ENCODE results near the gene CFAP20.
"Not testable (repeated sequence)": the region's sequence is repeated elsewhere in the genome, so short reads cannot be mapped to it uniquely, and the experiment has no call there.

Gene CFAP20

DNA sequence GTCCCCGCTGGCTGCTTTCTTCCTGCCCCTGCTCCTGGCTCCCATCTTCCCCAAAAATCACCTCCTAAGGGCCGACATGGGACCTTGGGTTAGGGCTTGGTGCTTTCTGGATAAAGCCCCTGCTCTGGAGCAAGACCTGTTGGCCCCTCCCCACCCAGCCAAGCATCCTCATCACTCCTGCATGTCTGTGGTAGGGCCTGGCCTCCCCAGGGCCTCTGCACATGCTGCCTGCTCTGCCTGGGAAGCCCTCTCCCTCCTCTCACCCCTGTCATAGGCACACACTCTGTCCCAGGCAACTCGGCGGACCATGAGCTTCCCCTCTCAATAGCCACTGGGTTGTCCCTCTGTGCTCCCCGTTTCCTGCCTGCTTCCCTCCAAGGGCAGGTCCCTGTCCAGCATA is 35.2 kb downstream of the CFAP20 start:
- FAIRE-seq (no peak), DNase-seq (ENCODE audit: insufficient read length) (no peak)
- no peak for TF ChIP-seq POLR2AphosphoS5 (IDR thresholded peaks at IDR 0.05; ENCODE audit: low read depth, low read length)
- TF ChIP-seq POLR2A (IDR thresholded peaks at IDR 0.05; ENCODE audit: low read depth, low read length), result no peak
- TF ChIP-seq TAF1 (IDR thresholded peaks at IDR 0.05; ENCODE audit: borderline replicate concordance, low read depth, low read length), result no peak

DNA sequence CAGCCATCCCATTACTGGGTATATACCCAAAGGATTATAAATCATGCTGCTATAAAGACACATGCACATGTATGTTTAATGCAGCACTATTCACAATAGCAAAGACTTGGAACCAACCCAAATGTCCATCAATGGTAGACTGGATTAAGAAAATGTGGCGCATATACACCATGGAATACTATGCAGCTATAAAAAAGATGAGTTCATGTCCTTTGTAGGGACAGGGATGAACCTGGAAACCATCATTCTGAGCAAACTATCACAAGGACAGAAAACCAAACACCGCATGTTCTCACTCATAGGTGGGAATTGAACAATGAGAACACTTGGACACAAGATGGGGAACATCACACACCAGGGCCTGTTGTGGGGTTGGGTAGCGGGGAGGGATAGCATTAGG is 38.8 kb downstream of the CFAP20 start:
- not testable (repeated sequence) for FAIRE-seq; DNase-seq (ENCODE audit: insufficient read length)

DNA sequence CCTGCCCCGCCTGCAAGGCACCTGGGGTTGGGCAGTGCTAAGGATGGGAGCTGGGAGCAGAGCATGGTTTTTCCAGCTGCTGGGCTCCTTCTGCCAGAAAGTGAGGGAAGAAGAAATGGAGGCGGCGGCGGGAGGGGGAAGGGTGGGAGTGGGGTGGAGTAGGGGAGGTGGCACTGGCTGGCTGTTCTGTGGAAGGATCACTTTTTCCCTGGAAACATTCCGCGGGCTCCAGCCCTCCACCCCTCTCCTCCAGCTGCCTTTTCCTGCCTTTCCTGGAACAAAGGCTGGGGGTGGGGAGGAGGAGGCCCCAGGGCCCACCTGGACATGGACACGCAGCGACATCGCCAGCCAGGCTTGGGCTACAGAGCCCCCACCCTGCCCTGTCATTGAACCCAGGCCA is 41.1 kb downstream of the CFAP20 start:
- FAIRE-seq, result no peak
- DNase-seq (ENCODE audit: insufficient read length), result no peak
- TF ChIP-seq TAF1 (IDR thresholded peaks at IDR 0.05; ENCODE audit: borderline replicate concordance, low read depth, low read length), result no peak
- TF ChIP-seq POLR2AphosphoS5 (IDR thresholded peaks at IDR 0.05; ENCODE audit: low read depth, low read length), result no peak

DNA sequence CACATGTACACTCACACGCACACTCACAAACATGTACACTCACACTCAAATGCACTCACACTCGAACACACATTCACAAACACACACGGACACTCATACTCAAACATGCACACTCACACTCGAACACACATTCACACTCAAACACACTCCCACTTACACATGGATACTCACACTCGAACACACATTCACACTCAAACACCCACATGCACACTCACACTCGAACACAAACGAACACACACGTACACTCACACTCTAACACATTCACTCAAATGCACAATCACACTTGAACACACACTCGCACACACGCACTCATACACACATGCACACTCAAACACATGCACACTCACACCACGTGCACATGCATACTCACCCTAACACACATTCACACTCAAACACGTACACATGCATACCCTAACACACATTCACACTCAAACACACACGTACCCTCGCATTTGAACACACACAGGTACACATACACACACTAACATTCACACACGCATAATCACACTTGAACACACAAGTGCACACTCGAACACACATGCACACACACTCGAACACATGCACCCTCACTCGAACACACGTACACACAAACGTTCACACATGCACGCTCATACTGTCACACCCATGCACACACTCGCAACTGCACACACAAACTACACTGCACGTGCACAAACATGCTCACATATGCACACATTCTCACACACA is 41.8 kb downstream of the CFAP20 start:
- DNase-seq (ENCODE audit: insufficient read length), result no peak
- no peak for FAIRE-seq

DNA sequence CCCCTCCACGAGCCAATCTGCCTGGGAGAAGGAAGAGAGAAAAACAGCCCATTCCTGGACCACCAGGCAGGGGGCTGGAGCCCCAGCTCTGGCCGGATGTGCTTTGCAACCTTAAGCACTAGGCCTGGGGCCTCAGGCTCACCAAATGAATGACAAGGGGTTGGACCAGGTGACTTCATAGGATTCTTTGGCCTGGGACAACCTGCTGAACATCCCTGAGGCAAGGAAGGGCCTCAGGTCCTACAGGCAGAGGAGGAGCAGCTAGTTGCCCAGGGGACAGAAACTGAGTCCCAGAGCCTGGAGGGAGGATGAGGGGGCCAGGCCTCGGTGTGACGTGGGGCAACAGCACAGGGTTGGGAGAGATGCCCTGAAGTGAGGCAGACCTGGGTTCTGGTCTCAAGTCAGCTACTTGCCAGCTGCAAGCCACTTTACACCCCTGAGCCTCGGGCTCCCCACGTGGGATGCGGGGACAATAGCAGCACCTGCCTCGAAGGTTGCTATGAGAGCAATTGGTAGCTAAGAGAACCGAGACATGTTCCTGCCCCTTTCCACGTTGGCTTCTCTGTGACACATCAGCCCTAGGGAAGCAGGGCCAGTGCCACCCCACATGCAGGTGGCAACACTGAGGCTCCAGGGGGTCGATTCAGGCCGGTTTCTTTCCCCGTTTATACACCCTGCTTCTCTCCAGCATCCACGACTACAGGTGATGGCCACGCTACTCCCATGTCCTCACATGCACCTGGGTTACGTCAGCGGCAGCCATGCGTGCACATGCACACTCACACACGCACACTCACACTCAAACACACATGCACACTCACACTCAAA is 42.6 kb downstream of the CFAP20 start:
- DNase-seq (ENCODE audit: insufficient read length) (no peak), FAIRE-seq (no peak)
- TF ChIP-seq POLR2A (IDR thresholded peaks at IDR 0.05; ENCODE audit: low read depth, low read length), result no peak
- no peak for TF ChIP-seq TAF1 (IDR thresholded peaks at IDR 0.05; ENCODE audit: borderline replicate concordance, low read depth, low read length)
- TF ChIP-seq POLR2AphosphoS5 (IDR thresholded peaks at IDR 0.05; ENCODE audit: low read depth, low read length), result no peak

More for the DNA sequence above, 41.8 kb downstream of the CFAP20 start:
- no peak for TF ChIP-seq POLR2A (IDR thresholded peaks at IDR 0.05; ENCODE audit: low read depth, low read length)
- no peak for TF ChIP-seq POLR2AphosphoS5 (IDR thresholded peaks at IDR 0.05; ENCODE audit: low read depth, low read length)
- TF ChIP-seq TAF1 (IDR thresholded peaks at IDR 0.05; ENCODE audit: borderline replicate concordance, low read depth, low read length), result no peak

DNA sequence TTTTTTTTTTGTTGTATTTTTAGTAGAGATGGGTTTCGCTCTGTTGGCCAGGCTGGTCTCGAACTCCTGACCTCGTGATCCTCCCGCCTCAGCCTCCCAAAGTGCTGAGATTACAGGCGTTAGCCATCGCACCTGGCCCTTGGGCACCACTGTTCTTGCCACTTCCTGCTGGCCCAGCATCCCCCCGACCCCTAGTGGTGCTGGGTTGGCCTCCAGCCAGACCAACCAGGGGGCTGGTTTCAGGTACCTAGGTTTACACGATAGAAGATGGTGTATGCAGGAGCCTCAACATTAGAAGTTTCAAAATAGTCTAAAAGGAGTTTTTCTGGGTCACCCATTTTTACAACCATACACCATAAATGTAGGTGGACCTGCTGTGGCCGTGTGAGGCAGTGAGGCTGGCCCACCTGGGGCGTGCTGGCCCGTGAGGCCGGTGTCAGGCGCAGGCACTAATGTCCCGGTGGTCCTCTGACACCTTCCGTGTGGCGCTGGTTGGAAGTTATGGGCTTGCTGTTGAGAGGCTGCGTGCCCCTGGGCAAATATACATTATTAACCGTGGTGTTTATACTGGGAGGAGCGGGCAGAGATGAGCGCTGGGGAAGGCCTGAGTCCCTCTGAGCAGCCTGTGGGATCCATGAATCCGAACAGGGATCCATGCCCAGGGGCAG is 43.5 kb downstream of the CFAP20 start:
- no peak for FAIRE-seq
- DNase-seq (ENCODE audit: insufficient read length), result no peak
- no peak for TF ChIP-seq TAF1 (IDR thresholded peaks at IDR 0.05; ENCODE audit: borderline replicate concordance, low read depth, low read length)
- TF ChIP-seq POLR2AphosphoS5 (IDR thresholded peaks at IDR 0.05; ENCODE audit: low read depth, low read length), result no peak
- no peak for TF ChIP-seq POLR2A (IDR thresholded peaks at IDR 0.05; ENCODE audit: low read depth, low read length)

DNA sequence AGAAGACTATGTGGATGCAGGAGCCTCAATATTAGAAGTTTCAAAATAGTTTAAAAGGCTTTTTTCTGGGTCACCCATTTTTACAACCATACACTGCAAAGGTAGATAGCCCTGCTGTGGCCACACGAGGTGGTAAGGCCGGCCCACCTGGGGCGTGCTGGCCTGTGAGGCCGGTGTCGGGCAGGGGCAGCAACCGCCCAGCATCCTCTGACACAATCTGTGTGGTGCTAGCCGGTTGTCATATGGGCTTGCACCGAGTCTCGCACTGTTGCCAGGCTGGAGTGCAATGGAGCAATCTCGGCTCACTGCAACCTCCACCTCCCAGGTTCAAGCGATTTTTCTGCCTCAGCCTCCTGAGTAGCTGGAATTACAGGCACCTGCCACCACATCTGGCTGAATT is 44.0 kb downstream of the CFAP20 start:
- DNase-seq (ENCODE audit: insufficient read length), result no peak
- FAIRE-seq, result no peak
- TF ChIP-seq POLR2A (IDR thresholded peaks at IDR 0.05; ENCODE audit: low read depth, low read length) (no peak), TAF1 (IDR thresholded peaks at IDR 0.05; ENCODE audit: borderline replicate concordance, low read depth, low read length) (no peak), POLR2AphosphoS5 (IDR thresholded peaks at IDR 0.05; ENCODE audit: low read depth, low read length) (no peak)

DNA sequence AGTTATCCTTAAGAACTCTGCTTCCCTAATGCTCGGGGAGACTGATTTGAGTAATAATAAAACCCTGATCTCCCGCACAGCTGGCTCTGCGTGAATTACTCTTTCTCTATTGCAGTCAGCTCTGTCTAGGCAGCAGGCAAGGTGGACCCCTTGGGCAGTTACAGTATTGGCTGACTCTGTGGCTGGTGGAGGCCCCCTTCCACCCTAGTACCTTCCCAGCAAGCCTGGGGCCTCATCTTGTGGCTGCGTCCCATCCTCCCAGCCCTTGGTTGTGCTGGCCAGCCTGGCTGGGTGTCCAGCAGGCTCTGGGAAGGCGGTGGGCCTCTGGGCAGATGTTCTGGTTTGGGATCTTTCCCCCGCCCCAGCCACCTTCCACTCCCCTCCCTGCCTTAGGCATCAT is 44.5 kb downstream of the CFAP20 start:
- no peak for FAIRE-seq

DNA sequence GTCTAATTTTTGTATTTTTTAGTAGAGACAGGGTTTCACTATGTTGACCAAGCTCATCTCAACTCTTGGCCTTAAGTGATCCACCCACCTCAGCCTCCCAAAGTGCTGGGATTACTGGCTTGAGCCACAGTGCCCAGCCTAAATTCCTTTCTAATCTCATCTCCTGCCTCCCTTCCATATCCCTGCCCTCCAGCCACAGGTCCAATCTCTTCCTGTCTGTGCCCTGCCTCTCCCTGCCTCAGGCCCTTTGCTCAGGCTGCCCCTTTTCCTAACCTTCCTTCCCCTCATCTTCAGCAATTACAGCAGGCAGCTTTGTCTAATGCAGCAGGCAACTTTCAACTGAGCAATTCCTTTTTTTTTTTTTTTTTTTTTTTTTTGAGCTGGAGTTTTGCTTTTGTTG is 46.8 kb downstream of the CFAP20 start:
- TF ChIP-seq POLR2AphosphoS5 (IDR thresholded peaks at IDR 0.05; ENCODE audit: low read depth, low read length) (no peak), POLR2A (IDR thresholded peaks at IDR 0.05; ENCODE audit: low read depth, low read length) (no peak), TAF1 (IDR thresholded peaks at IDR 0.05; ENCODE audit: borderline replicate concordance, low read depth, low read length) (no peak)
- FAIRE-seq, result no peak
- no peak for DNase-seq (ENCODE audit: insufficient read length)

More for the DNA sequence above, 44.5 kb downstream of the CFAP20 start:
- no peak for TF ChIP-seq POLR2AphosphoS5 (IDR thresholded peaks at IDR 0.05; ENCODE audit: low read depth, low read length)
- TF ChIP-seq TAF1 (IDR thresholded peaks at IDR 0.05; ENCODE audit: borderline replicate concordance, low read depth, low read length), result no peak
- no peak for TF ChIP-seq POLR2A (IDR thresholded peaks at IDR 0.05; ENCODE audit: low read depth, low read length)
- DNase-seq (ENCODE audit: insufficient read length), result no peak

DNA sequence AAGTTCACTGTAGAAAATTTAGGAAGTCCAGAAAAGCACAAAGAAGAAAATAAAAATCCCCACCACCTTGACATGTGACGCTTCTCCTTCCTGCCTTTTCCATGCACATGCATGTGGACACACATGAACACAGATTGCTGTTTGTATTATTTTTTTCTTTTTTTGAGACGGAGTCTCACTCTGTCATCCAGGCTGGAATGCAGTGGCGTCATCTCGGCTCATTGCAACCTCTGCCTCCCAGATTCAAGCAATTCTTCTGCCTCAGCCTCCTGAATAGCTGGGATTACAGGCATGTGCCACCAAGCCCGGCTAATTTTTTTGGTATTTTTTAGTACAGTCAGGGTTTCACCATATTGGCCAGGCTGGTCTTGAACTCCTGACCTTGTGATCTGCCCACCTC is 48.5 kb downstream of the CFAP20 start:
- not testable (repeated sequence) for DNase-seq (ENCODE audit: insufficient read length); FAIRE-seq

DNA sequence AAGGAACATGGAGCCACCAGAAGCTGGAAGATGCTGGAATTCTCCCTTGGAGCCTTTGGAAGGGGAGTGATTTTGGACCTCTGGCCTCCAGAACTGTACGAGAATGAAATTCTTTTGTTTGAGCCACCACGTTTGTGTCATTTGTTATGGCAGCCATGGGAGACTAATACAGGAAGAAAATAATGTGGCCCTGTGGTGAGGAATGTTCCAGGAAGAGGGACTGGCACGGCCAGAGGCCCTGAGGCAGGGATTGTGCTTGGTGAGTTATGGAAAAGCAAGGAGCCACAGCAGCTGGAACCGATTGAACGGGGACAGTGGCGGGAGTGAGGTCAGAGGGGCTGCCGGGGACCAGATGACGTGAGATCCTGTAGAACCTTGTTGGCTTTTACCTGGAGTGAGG is 51.4 kb downstream of the CFAP20 start:
- no peak for FAIRE-seq
- TF ChIP-seq POLR2A (IDR thresholded peaks at IDR 0.05; ENCODE audit: low read depth, low read length) (no peak), TAF1 (IDR thresholded peaks at IDR 0.05; ENCODE audit: borderline replicate concordance, low read depth, low read length) (no peak), POLR2AphosphoS5 (IDR thresholded peaks at IDR 0.05; ENCODE audit: low read depth, low read length) (no peak)
- no peak for DNase-seq (ENCODE audit: insufficient read length)

DNA sequence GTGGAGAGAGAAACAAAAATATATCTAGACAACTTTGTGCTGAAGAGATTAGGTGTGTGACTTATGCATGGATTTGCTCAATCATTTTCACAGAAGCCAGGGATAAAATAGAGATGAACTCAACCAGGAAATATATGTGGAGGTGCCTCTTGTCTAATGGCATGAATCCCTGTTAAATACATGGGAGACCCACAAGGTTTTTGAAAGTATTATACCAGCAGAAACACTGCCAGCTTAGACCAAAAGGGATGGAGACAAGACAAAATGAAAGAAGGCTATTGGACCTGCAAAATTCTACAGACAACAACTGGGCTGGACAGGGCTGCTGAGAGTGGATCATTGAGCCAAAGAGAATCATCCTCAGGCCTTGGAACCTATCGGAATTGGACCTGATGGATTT is 52.7 kb downstream of the CFAP20 start:
- FAIRE-seq (no peak), DNase-seq (ENCODE audit: insufficient read length) (no peak)
- no peak for TF ChIP-seq POLR2AphosphoS5 (IDR thresholded peaks at IDR 0.05; ENCODE audit: low read depth, low read length)
- no peak for TF ChIP-seq POLR2A (IDR thresholded peaks at IDR 0.05; ENCODE audit: low read depth, low read length)
- TF ChIP-seq TAF1 (IDR thresholded peaks at IDR 0.05; ENCODE audit: borderline replicate concordance, low read depth, low read length), result no peak

Data from GM12892 (cell line).